ENCODE measurements around the gene DNMBP.

DNA sequence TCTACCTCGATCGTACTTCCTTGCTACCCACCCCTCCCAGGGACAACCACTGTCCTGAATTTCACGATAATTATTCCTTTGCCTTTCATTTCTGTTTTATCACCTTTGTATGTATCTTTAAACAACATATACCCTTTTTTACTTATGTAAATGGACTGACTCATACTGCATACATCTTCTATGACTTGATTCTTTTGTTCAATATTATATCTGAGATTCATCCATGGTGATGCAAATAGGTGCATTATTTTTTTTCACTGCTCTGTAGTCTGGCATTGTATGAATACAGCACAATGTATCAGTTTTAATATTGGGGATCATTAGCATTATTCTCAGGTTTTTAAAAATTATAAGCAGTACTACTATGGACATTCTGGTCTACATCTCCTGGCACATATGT is 157.9 kb downstream of the DNMBP start:
- TF ChIP-seq GATA2 (IDR thresholded peaks at IDR 0.05; ENCODE audit: low read depth, low read length) (no peak), GATA3 (IDR thresholded peaks at IDR 0.05; ENCODE audit: low read depth, low read length) (no peak)

Measured in SH-SY5Y (cell line).